ENCODE data around the gene HAL.
A peak's percentile ranks its signal among the peaks of the same experiment; 100 is the strongest.

Gene HAL

DNA sequence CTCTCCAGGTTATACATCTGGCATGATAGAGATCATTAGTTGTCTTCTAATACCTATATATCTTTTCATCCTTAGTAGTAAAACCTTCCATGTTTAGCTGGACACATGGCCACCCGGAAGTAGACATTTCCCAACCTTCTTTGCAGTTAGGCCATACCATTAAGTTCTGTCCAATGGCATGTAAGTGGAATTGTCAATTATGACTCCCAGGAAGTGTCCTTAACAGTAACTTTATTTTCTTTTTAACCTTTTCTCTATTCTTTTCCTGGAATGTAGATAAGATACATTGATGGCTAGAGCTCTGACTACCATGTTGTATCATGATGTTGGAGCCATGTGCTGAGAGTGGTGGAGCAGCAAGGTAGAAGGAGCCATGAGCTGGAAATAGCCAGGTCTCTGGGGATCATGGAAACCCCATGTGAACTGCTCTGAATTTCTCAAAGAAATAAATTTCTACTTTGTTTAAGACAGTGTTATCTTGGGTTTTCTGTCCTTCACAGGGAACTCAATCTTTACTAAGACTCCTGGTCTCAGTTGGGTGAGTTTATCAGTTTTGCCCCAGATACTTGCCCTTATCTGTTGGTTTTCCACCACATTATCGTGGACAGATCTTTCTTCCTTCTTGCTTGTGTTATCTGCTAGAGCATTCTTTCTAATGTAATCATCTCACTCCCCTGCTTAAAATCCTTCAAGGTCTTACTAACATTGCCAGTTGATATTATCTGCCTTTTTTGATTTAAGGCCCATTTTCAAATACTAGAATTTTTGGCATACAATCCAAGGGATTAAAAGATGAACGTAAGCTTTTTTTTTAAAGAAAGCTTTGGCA, 44.4 kb upstream of the HAL start:
- TF ChIP-seq, protein P1, sequence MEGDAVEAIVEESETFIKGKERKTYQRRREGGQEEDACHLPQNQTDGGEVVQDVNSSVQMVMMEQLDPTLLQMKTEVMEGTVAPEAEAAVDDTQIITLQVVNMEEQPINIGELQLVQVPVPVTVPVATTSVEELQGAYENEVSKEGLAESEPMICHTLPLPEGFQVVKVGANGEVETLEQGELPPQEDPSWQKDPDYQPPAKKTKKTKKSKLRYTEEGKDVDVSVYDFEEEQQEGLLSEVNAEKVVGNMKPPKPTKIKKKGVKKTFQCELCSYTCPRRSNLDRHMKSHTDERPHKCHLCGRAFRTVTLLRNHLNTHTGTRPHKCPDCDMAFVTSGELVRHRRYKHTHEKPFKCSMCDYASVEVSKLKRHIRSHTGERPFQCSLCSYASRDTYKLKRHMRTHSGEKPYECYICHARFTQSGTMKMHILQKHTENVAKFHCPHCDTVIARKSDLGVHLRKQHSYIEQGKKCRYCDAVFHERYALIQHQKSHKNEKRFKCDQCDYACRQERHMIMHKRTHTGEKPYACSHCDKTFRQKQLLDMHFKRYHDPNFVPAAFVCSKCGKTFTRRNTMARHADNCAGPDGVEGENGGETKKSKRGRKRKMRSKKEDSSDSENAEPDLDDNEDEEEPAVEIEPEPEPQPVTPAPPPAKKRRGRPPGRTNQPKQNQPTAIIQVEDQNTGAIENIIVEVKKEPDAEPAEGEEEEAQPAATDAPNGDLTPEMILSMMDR (IDR thresholded peaks at IDR 0.05; ENCODE audit: low read depth, low read length): no peak
- H3K4me3 ChIP-seq (replicated peaks in 1 of 2; ENCODE audit: low read depth in 2 of 2, low read length in 2 of 2): no peak overlapping the region
- no peak for DNase-seq (ENCODE audit: low read depth in 2 of 2)

DNA sequence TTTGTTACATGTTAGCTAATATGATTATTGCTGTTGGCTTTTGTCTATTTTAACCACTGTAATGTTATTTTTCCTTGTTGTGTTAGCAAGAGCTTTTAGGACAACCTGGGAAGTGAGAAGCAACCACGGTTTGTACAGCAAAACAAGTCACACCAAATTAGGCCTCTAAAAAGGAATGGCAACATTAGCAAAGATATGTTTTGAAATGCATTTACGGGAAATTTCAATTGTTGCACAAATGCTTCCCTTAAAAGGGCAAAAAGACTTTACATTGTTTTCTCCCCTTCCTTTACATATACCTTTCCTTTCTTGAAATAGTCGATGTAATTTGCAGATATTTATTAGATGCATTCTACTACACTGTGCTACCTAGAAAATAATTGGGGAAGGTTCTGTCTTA, 43.4 kb upstream of the HAL start:
- TF ChIP-seq, protein P1 (IDR thresholded peaks at IDR 0.05; ENCODE audit: low read depth, low read length): no peak
- no peak for DNase-seq (ENCODE audit: low read depth in 2 of 2)
- H3K4me3 ChIP-seq (replicated peaks in 1 of 2; ENCODE audit: low read depth in 2 of 2, low read length in 2 of 2): no peak overlapping the region

DNA sequence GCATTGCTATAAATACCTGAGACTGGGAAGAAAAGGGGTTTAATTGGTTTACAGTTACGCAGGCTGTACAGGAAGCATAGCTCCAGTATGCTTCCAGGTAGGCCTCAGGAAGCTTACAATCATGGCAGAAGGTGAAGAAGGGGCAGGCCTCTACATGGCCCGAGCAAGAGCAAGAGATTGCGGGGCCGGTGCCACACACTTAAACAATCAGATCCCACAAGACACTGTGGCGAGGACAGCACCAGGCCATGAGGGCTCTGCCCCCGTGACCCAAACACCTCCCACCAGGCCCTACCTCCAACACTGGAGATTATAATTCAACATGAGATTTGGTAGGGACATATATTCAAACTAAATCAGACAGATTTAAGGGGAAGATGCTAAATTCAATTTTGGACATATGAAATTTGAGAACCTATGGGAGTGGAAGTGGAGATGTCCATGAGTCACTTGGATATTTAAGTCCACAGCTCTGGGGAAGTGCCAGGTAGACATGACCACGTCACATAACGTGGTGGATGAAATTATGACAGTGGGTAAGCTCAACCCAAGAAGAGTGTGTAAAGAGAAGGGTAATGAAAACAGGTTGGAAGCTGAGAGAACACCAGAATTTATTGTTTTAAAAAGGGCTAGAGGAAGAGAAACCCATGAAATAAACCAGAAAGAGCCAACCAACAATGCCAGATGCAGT, 40.8 kb upstream of the HAL start:
- DNase-seq (ENCODE audit: low read depth in 2 of 2): peak in 1 of 2 donors; percentile 56
- TF ChIP-seq, protein P1 (IDR thresholded peaks at IDR 0.05; ENCODE audit: low read depth, low read length): no peak
- H3K4me3 ChIP-seq (replicated peaks in 1 of 2; ENCODE audit: low read depth in 2 of 2, low read length in 2 of 2): no peak overlapping the region

DNA sequence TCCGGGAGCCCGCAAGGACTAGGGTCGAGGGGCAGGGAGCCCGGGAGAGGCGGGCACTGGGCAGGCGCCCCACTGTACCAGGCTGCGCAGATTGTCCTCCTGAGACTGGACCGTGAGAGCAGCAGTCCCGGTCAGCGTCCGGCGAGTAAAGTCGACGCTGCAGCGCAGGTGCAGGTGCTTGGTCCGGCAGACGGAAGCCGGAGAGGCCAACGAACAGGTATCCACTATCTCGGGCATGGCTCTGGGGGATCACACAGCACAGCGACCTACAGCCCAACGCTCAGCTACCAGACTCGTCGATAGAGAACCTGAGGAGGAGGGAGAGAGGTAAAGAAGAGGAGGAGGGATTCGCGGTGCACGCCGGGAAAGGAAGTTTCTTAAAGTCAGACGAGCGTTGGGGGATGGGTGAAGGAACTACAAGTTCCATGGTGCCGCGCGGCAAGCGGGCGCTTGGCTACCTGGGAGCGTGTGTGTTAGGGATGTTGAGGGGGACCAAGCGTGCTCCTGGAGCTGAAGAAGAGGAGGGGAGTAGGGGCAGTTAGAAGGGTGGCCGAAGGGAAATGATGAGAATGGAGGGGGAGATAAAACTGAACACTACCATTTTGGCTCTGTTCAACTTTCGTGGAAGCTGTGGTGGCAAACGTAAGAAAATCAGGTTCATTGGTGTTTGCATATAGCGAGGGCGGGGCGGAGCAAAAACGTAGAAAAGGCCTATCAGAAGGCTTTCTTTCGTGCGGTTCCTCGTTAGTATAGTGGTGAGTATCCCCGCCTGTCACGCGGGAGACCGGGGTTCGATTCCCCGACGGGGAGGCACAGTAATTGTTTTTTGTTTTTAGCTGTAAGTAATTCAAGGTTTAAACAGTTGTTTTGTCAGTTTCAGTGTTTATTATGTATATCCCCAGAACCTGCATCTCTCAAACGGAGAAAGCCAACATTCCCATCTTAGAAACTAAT, 39.4 kb upstream of the HAL start, which contains the start of gene LTA4H:
Gene LTA4H (minus strand): TSS at position 305 of the 954 bp plus-strand sequence. CDS start 68 bp downstream, at position 237.
- DNase-seq (ENCODE audit: low read depth in 2 of 2): peak; percentile 99
- TF ChIP-seq, protein P1 (IDR thresholded peaks at IDR 0.05; ENCODE audit: low read depth, low read length): no peak
- peak within 1 kb of the TSS; percentile 97 for H3K4me3 ChIP-seq (replicated peaks in 1 of 2; ENCODE audit: low read depth in 2 of 2, low read length in 2 of 2)

DNA sequence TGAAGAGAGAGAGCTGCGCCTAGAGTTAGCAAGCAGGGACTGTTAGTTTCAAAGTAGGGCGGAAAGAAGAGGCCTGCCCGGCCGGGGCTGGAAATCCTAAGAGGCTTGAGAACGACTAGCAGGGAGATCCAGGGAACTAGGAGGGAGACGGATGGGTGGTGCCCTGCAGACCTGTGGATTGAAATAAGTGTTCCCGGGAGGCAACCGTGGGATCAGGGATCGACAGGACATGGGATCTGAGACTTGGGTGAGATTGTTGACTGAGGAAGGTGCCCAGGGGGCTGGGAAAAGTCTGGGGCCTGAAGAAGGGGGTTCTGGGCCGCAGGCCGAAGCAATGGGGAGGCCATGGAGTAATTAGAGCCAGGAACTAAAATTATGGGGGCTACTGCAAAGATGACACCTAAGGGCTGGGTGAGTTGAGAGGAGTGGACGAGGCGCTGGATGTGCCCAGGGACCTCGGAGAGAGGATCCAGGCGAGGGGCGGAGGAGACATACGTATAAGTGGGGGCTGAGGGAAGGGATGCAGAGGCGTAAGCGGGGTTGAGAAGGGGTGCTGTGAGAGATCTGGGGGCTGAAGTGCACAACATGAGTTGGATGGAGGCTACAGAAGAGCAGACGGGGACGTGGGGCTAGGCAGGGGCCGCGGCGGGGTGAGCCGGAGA, 38.6 kb upstream of the HAL start:
- TF ChIP-seq, protein P1 (IDR thresholded peaks at IDR 0.05; ENCODE audit: low read depth, low read length): no peak
- H3K4me3 ChIP-seq (replicated peaks in 1 of 2; ENCODE audit: low read depth in 2 of 2, low read length in 2 of 2): peak overlapping the region; percentile 97
- peak; percentile 35 to 45 for DNase-seq (ENCODE audit: low read depth in 2 of 2)
